H1 (cell line): ENCODE data around the gene ZNF25. TPM values are rescaled to one million over a fixed set of nuclear protein-coding genes. Genes with fewer than 3 reads are reported as not detected.

Source experiments
- YY1 ChIP-seq: IDR thresholded peaks from 2 replicates; pipeline ENCODE4 v1.6.1; 2011; ENCODE audit warnings: low read depth, mild to moderate bottlenecking, low read length
- ZNF274 ChIP-seq: IDR thresholded peaks from 2 replicates; pipeline ENCODE4 v1.7.0; 2012; ENCODE audit warnings: low read length, borderline replicate concordance; ENCODE audit errors: extremely low read depth
- polyA plus RNA-seq, 7 experiments: library from polyadenylated mRNA; depleted of rRNA in 3 of 7; stranded (reverse) in 5 of 7; unstranded in 2 of 7; fragments of >200 nt in 5 of 7; fragments of 200-250 nt in 2 of 7; gene quantifications; 1 replicate in 5 of 7; 2 replicates in 1 of 7; 4 replicates in 1 of 7; pipeline versions ENCODE4 v1.2.1 to v1.2.3, GENCODE V29; 2011 to 2013; ENCODE audit warnings: missing spikeins in 2 of 7, mixed read lengths in 2 of 7
- total RNA-seq: library from RNA; stranded (reverse); fragmentation: NEBNext Ultra II Directional; extraction: Animal tissue kit (Norgen Biotek cat#: 25700); gene quantifications from 2 replicates; pipeline ENCODE4 v1.2.1, GENCODE V29; 2021

Gene ZNF25
- total and polyA plus RNA-seq, 2 of the 8 experiments (the other 6 are each of a cell fraction or from before 2014, with no cell fraction given) = 0.17 to 1.3 TPM

DNA sequence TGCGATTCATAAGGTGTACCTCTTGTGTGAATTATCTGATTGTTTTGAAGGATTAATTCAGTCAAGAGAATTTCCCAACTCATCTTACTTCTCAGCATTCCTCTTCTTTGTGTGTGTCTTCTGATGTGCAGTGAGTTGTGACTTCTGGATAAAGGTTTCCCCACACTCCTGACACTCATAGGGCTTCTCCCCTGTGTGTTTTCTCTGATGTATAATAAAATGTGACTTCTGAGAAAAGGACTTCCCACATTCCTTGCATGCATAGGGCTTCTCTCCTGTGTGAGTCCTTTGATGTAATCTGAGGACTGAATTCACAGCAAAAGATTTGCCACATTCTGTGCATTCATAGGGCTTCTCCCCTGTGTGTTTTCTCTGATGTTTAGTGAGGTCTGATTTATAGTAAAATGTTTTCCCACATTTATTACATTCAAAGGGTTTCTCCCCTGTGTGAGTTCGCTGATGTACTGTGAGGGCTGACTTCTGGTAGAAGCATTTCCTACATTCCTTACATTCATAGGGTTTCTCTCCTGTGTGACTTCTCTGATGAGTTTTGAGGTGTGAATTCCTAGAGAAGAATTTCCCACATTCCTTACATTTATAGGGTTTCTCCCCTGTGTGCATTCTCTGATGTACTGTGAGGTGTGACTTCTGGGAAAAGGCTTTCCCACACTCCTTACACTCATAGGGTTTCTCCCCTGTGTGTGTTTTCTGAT lies 24.2 kb downstream of the ZNF25 start (continued):
- TF ChIP-seq YY1 = no peak
- no peak for TF ChIP-seq ZNF274
